IPS-18c (cell line): ENCODE results near the gene MGLL.
"Not testable (repeated sequence)": the region's sequence is repeated elsewhere in the genome, so short reads cannot be mapped to it uniquely, and the experiment has no call there.

Source experiments
- H3K4me3 ChIP-seq: 2 replicates; pipeline ENCODE4 v1.7.0; 2013; ENCODE audit warnings: low read depth, mild to moderate bottlenecking, low read length, moderate library complexity; ENCODE audit not compliant: insufficient read depth
- H3K9me3 ChIP-seq: one replicate; pipeline ENCODE4 v1.6.1; 2013; ENCODE audit warnings: mild to moderate bottlenecking, low read length, moderate library complexity; ENCODE audit not compliant: control insufficient read depth, insufficient read depth

The MGLL gene

GRCh38 chr3:127666676-127667075 lies 155.6 kb downstream of the MGLL start:
- Histone ChIP-seq H3K9me3 (no peaks in the 10 kb centered on the region), H3K4me3 (no peak overlapping the region)

GRCh38 chr3:127665586-127665985 lies 156.7 kb downstream of the MGLL start:
- no peak overlapping the region for H3K4me3 ChIP-seq
- no peaks in the 10 kb centered on the region for H3K9me3 ChIP-seq

- no peak overlapping the region for H3K4me3 ChIP-seq
- H3K9me3 ChIP-seq = no peaks in the 10 kb centered on the region
Observed at GRCh38 chr3:127665165-127665564, 157.2 kb downstream of the MGLL start.

- no peaks in the 10 kb centered on the region for H3K9me3 ChIP-seq
- H3K4me3 ChIP-seq = no peak overlapping the region
Observed at GRCh38 chr3:127663151-127663550, 159.2 kb downstream of the MGLL start.

GRCh38 chr3:127662001-127662469 lies 160.3 kb downstream of the MGLL start:
- Histone ChIP-seq H3K9me3 (no peaks in the 10 kb centered on the region), H3K4me3 (no peak overlapping the region)

GRCh38 chr3:127661600-127661999 lies 160.7 kb downstream of the MGLL start:
- no peak overlapping the region for H3K4me3 ChIP-seq

GRCh38 chr3:127660621-127661251 lies 161.6 kb downstream of the MGLL start:
- H3K9me3 ChIP-seq = no peaks in the 10 kb centered on the region
- H3K4me3 ChIP-seq = no peak overlapping the region

More at GRCh38 chr3:127661600-127661999, 160.7 kb downstream of the MGLL start:
- H3K9me3 ChIP-seq = no peaks in the 10 kb centered on the region

GRCh38 chr3:127658234-127658633 lies 164.1 kb downstream of the MGLL start:
- no peaks in the 10 kb centered on the region for H3K9me3 ChIP-seq
- no peak overlapping the region for H3K4me3 ChIP-seq

- Histone ChIP-seq H3K9me3 (no peaks in the 10 kb centered on the region), H3K4me3 (no peak overlapping the region)
Observed at GRCh38 chr3:127656906-127657305, 165.4 kb downstream of the MGLL start.

GRCh38 chr3:127655641-127656040 lies 166.7 kb downstream of the MGLL start:
- H3K9me3 ChIP-seq = no peaks in the 10 kb centered on the region
- H3K4me3 ChIP-seq = no peak overlapping the region

GRCh38 chr3:127654993-127655392 lies 167.3 kb downstream of the MGLL start:
- H3K4me3 ChIP-seq, H3K9me3 ChIP-seq: not testable (repeated sequence)

GRCh38 chr3:127654374-127654773 lies 167.9 kb downstream of the MGLL start:
- no peak overlapping the region for H3K4me3 ChIP-seq

GRCh38 chr3:127652246-127652995 lies 169.9 kb downstream of the MGLL start:
- H3K9me3 ChIP-seq = no peaks in the 10 kb centered on the region

More at GRCh38 chr3:127654374-127654773, 167.9 kb downstream of the MGLL start:
- H3K9me3 ChIP-seq = no peaks in the 10 kb centered on the region

GRCh38 chr3:127651516-127652172 lies 170.7 kb downstream of the MGLL start:
- H3K4me3 ChIP-seq = no peak overlapping the region; the same call in 1 of the 2 replicates

More at GRCh38 chr3:127652246-127652995, 169.9 kb downstream of the MGLL start:
- H3K4me3 ChIP-seq = no peak overlapping the region

GRCh38 chr3:127650236-127650635 lies 172.1 kb downstream of the MGLL start:
- no peak overlapping the region for H3K4me3 ChIP-seq

More at GRCh38 chr3:127651516-127652172, 170.7 kb downstream of the MGLL start:
- no peaks in the 10 kb centered on the region for H3K9me3 ChIP-seq

GRCh38 chr3:127647845-127648204 lies 174.5 kb downstream of the MGLL start:
- H3K4me3 ChIP-seq = no peak overlapping the region
- H3K9me3 ChIP-seq = no peaks in the 10 kb centered on the region

More at GRCh38 chr3:127650236-127650635, 172.1 kb downstream of the MGLL start:
- H3K9me3 ChIP-seq = no peaks in the 10 kb centered on the region

GRCh38 chr3:127647166-127647844 lies 175.0 kb downstream of the MGLL start:
- Histone ChIP-seq H3K9me3 (no peaks in the 10 kb centered on the region), H3K4me3 (no peak overlapping the region)
